Psoas muscle (tissue), 8 donors: ENCODE data around the gene VAV3. TPM values are rescaled to one million over a fixed set of nuclear protein-coding genes. Genes with fewer than 3 reads are reported as not detected.
"Not testable (repeated sequence)": the region's sequence is repeated elsewhere in the genome, so short reads cannot be mapped to it uniquely, and the experiment has no call there.

Experiments
- ATAC-seq, 4 donors: fragments of 200-7000 bp; cut with Tn5 transposase; one replicate each; pipeline ENCODE4 v1.9.1; 2020; ENCODE audit warnings: moderate library complexity in 3 of 4, mild to moderate bottlenecking in 2 of 4
- DNase-seq, 2 donors: peaks; one replicate each; pipeline ENCODE4 v3.0.0-alpha.2; 2020
- H3K27ac ChIP-seq: fragments of 200-600 bp; one replicate; pipeline ENCODE4 v1.8.0; 2022
- H3K27me3 ChIP-seq, 3 donors: fragments of 200-600 bp in 1 of 3; one replicate each; pipeline versions ENCODE4 v1.6.1 to v1.8.0; 2013 to 2022; ENCODE audit warnings: low read length in 2 of 3, mild to moderate bottlenecking in 2 of 3, moderate library complexity in 1 of 3; ENCODE audit not compliant: insufficient read depth in 3 of 3
- H3K36me3 ChIP-seq, 2 donors: fragments of 200-600 bp in 1 of 2; one replicate each; pipeline versions ENCODE4 v1.6.1 to v1.8.0; 2013 to 2022; ENCODE audit warnings: low read depth in 1 of 2, mild to moderate bottlenecking in 1 of 2, moderate library complexity in 1 of 2; ENCODE audit not compliant: insufficient read depth in 1 of 2
- H3K4me1 ChIP-seq: fragments of 200-600 bp; one replicate; pipeline ENCODE4 v1.8.0; 2022
- H3K4me3 ChIP-seq: fragments of 200-600 bp; one replicate; pipeline ENCODE4 v1.8.0; 2022; ENCODE audit warnings: mild to moderate bottlenecking
- H3K9me3 ChIP-seq: fragments of 200-600 bp; one replicate; pipeline ENCODE4 v1.8.0; 2022
- WGBS, 3 donors: extraction: QIAGEN DNeasy Blood & Tissue Kit; methylation state at CpG; one replicate each; pipeline versions ENCODE4 v1.1.6 to v1.1.7; 2013; 5-methylcytosine and 5-hydroxymethylcytosine counted together
- intact Hi-C, 2 donors: fragments of 100-400 bp; cut with DNase I; formaldehyde crosslinking; loops; one replicate each; pipeline versions ENCODE4 v1.11.0 to v1.14.2; 2022
- polyA plus RNA-seq, 3 donors: library from polyadenylated mRNA; stranded (reverse); fragments of 200-250 nt; gene quantifications; one replicate each; pipeline ENCODE4 v1.2.3, GENCODE V29; 2013
- total RNA-seq, 4 donors: library from RNA; stranded (reverse); fragmentation: NEBNext Ultra II Directional in 2 of 4; extraction: Animal tissue kit (Norgen Biotek cat#: 25700) in 2 of 4; gene quantifications; one replicate each; pipeline versions ENCODE4 v1.2.1 to v1.2.4, GENCODE V29; 2021 to 2023
- TF ChIP-seq, protein P1 (sequence below): fragments of 200-600 bp; IDR thresholded peaks from one replicate; pipeline ENCODE4 v1.8.0; 2022; ENCODE audit warnings: antibody characterized with exemption
- donor health status: healthy with polysubstance abuse.
- donor health status: DM: no; HTN: no; CAD: no; lungs with moderate emphysema.
- donor health status: Bipolar disorder and iron deficiency.
- donor health status: healthy.
- donor health status: DM: yes; HTN: yes; CAD: no.
- donor health status: DM: no; HTN: no; CAD: no.
- donor health status: DM: no; HTN: no; CAD: no.
- donor health status: DM: yes; HTN: yes; CAD: no.

VAV3 gene
- total and polyA plus RNA-seq, 7 donors: 0.28 to 1.7 (median 0.72) TPM

DNA sequence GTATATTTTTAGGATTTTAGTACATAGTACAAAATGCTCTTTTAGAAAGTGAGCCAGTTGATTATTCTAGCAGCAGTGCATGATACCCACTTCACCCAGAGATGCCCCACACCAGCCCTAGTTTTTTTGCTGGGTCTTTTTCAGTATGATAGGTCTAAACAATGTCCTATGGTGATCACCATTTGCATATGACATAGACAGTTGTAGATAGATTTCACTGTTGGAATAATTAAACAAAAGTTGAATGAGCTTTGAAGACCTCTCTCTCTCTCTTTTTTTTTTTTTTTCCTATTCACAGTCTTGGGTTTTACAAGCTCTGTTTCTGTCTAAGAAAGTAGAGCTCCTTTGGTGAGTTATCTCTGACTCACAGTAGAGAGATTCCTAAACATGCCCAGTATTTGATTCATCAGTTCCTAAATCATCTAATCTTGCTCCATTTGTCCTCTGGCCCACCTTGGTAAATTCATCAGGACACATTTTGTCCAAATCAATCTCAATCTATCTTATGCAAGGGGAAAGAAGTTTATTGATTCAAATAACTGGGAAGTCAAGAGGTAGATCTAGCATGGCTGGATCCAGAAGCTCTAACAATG, 44.7 kb upstream of the VAV3 start:
- H3K4me3 ChIP-seq: no peak overlapping the region
- no peaks in the 10 kb centered on the region for H3K4me1 ChIP-seq
- ATAC-seq (no peak), DNase-seq (no peak)
- TF ChIP-seq, protein P1, sequence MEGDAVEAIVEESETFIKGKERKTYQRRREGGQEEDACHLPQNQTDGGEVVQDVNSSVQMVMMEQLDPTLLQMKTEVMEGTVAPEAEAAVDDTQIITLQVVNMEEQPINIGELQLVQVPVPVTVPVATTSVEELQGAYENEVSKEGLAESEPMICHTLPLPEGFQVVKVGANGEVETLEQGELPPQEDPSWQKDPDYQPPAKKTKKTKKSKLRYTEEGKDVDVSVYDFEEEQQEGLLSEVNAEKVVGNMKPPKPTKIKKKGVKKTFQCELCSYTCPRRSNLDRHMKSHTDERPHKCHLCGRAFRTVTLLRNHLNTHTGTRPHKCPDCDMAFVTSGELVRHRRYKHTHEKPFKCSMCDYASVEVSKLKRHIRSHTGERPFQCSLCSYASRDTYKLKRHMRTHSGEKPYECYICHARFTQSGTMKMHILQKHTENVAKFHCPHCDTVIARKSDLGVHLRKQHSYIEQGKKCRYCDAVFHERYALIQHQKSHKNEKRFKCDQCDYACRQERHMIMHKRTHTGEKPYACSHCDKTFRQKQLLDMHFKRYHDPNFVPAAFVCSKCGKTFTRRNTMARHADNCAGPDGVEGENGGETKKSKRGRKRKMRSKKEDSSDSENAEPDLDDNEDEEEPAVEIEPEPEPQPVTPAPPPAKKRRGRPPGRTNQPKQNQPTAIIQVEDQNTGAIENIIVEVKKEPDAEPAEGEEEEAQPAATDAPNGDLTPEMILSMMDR: no peak
- H3K27ac ChIP-seq: no peak overlapping the region
- peaks cover 0 to under 1% (median 0%) of the 10 kb centered on the region in 3 donors for H3K27me3 ChIP-seq
- H3K9me3 ChIP-seq: no peaks in the 10 kb centered on the region
- no peaks in the 10 kb centered on the region for H3K36me3 ChIP-seq
- intact Hi-C loops: no loop called here

DNA sequence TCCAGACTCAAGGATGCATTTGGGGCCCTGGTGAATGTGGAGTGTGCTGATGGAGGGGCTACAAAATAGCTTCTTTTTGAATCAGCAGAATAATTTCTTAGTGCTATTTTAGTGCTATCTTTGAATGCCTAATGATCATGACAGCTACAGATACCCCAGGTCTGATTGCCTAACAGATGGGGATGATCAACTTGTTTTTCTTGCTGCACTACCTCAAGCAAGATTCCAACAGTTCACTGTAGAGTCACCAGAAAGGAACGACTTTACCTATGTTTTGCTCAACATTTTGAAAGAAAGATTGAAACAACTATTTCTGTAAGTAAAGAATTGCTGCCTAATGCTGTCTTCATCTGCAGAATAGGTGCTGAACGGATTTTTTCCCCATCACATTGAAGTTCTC, 42.6 kb upstream of the VAV3 start:
- Histone ChIP-seq H3K4me3 (no peak overlapping the region), H3K36me3 (no peaks in the 10 kb centered on the region), H3K4me1 (no peaks in the 10 kb centered on the region), H3K27ac (no peak overlapping the region), H3K27me3 (no peaks in the 10 kb centered on the region), H3K9me3 (no peaks in the 10 kb centered on the region)
- intact Hi-C loops: no loop called here
- WGBS, 3 donors: 76 to 88% (median 85%) methylated on average over 2 of the region's 2 CpGs
- ATAC-seq (no peak), DNase-seq (no peak)
- TF ChIP-seq, protein P1: no peak

DNA sequence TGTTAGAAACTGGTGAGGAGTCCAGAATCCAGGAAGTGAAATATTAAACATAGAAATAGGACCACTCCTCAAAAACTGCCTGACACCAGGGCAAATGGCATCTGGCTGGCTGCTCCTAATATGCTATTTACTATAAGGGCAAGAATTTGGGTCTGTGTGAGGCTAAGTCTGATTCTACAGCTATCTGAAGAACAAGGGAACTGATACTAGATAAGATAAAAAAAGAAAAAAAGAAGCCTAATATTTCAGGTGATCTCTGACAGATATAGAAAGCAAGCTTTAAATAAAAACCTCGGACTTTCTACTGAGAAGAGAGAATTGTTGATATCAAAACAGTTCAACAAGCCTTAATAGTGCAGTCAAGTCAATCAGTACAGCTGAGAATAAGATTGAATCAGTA, 42.1 kb upstream of the VAV3 start:
- Histone ChIP-seq H3K27ac (no peak overlapping the region), H3K9me3 (no peaks in the 10 kb centered on the region), H3K36me3 (no peaks in the 10 kb centered on the region), H3K4me1 (no peaks in the 10 kb centered on the region), H3K4me3 (no peak overlapping the region), H3K27me3 (no peaks in the 10 kb centered on the region)
- ATAC-seq: no peak
- 89 to 92% (median 91%) methylated on average over 1 of the region's 1 CpG for WGBS, 3 donors
- TF ChIP-seq, protein P1: no peak
- intact Hi-C loops: no loop called here
- DNase-seq: no peak

DNA sequence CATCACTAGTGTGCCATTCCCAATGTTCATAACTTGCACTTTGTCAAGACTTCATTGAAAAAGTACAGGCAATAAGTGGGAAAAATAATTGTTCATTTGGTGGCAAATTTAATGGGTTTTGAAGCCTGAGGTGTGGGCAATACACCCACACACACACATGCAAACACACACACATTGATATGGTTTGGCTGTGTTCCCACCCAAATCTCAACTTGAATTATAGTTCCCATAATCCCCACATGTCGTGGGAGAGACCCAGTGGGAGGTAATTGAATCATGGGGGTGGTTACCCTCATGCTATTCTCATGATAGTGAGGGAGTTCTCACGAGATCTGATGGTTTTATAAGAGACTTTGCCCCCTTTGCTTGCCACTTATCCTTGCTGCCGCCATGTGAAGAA, 39.9 kb upstream of the VAV3 start:
- ATAC-seq, H3K36me3 ChIP-seq, H3K4me3 ChIP-seq, H3K4me1 ChIP-seq, DNase-seq, intact Hi-C loops, H3K9me3 ChIP-seq, H3K27me3 ChIP-seq, H3K27ac ChIP-seq: not testable (repeated sequence)
- WGBS, 3 donors: 71 to 81% (median 79%) methylated on average over 3 of the region's 3 CpGs

DNA sequence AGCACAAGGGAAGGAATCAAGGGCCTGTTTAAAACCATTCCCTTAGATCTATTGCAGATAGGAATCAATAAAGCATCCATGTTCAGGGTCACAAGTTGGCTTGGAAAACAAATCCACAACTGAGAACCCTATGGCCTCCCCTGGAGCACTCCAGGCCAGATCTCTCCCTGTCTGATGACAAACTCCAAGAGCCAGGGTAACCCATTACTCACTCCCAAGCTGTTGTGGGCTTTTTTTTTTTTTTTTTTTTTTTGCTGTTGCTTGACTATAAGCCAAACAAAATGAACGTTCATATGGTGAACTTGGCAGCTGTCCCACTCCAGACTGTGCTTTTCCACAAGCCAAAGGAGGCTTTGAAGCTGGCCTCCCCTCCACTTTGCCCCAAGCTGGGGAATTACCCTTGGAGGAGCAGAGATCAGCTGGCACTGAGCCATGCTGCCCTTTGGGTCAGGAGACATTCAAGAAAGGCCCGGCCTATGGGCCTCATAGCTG, 35.7 kb upstream of the VAV3 start:
- intact Hi-C loops: no loop called here
- H3K4me1 ChIP-seq: no peaks in the 10 kb centered on the region
- H3K4me3 ChIP-seq: no peak overlapping the region
- H3K27ac ChIP-seq: no peak overlapping the region
- no peaks in the 10 kb centered on the region for H3K27me3 ChIP-seq
- H3K36me3 ChIP-seq: no peaks in the 10 kb centered on the region
- DNase-seq: peak; percentile 21 to 49
- H3K9me3 ChIP-seq: no peaks in the 10 kb centered on the region
- WGBS, 3 donors: 22 to 32% (median 31%) methylated on average over 2 of the region's 2 CpGs
- TF ChIP-seq, protein P1: no peak
- no peak for ATAC-seq
